ENCODE results near the gene BCAR3. TPM values are rescaled to one million over a fixed set of nuclear protein-coding genes. Genes with fewer than 3 reads are reported as not detected.

The BCAR3 gene
- total RNA-seq, 2 experiments from 2014 or later = 0.66 to 0.72 TPM

DNA sequence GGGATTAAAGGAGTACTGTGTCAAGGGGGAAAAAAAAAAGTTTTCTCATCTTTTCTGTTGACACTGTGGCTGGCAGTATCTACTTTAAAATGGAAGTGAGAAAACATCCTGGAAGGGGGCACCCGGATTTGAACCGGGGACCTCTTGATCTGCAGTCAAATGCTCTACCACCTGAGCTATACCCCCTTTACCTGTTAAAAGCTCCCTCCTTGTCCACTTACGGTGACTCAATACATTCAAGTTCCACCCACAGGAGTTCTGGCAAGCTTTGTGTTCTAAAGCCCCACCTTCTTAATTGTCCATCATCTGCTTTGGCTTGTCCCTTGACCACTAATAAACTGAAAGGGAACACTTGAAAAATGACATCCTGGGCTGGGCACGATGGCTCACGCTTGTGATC lies 165.5 kb downstream of the BCAR3 start:
- H3K4me3 Mint-ChIP-seq = no peak overlapping the region
- no peaks in the 10 kb centered on the region for H3K4me1 Mint-ChIP-seq
- H3K9me3 Mint-ChIP-seq = no peaks in the 10 kb centered on the region
- H3K27ac Mint-ChIP-seq = no peak overlapping the region
- no peaks in the 10 kb centered on the region for H3K27me3 Mint-ChIP-seq
- DNase-seq = peak; percentile 2
- H3K36me3 Mint-ChIP-seq = no peaks in the 10 kb centered on the region

Other genes with a start within 250 kb of the BCAR3 start
- under 1 TPM; 0.14 to 0.45 TPM for gene FNBP1L, start 233.7 kb downstream of the BCAR3 start, total RNA-seq
- gene DNTTIP2, start 197.4 kb upstream of the BCAR3 start, total RNA-seq = 100 to 1,000 TPM; 114 to 117 TPM
- gene GCLM, start 227.6 kb upstream of the BCAR3 start, total RNA-seq = 10 to 100 TPM; 16.0 to 17.8 TPM